Neural cell (in vitro differentiated cells): ENCODE measurements around the gene GCFC2. TPM values are rescaled to one million over a fixed set of nuclear protein-coding genes. Genes with fewer than 3 reads are reported as not detected.
A peak's percentile ranks its signal among the peaks of the same experiment; 100 is the strongest.

ENCODE experiments used
- H2AFZ ChIP-seq: fragments of 200-600, 300-800 bp; sonication (generic), shearing (Covaris generic); 2 replicates; pipeline ENCODE4 v1.6.0; 2014; ENCODE audit warnings: low read depth, mild to moderate bottlenecking, antibody characterized with exemption, low read length, moderate library complexity
- H3F3A ChIP-seq: fragments of 200-600 bp; shearing (Covaris generic); 2 replicates; pipeline ENCODE4 v1.6.1; 2016; ENCODE audit warnings: mild to moderate bottlenecking, moderate library complexity, mixed read lengths, antibody characterized with exemption, low read length; ENCODE audit not compliant: insufficient read depth, poor library complexity, severe bottlenecking
- H3K27ac ChIP-seq: fragments of 200-600, 300-800 bp; sonication (generic), shearing (Covaris generic); 2 replicates; pipeline ENCODE4 v1.5.1; 2014; ENCODE audit warnings: mild to moderate bottlenecking, low read length, moderate library complexity
- H3K27me3 ChIP-seq: fragments of 300-800, 200-600 bp; sonication (generic), shearing (Covaris generic); 2 replicates; pipeline ENCODE4 v1.6.0; 2014; ENCODE audit warnings: mild to moderate bottlenecking, low read depth, low read length, moderate library complexity; ENCODE audit not compliant: insufficient read depth
- H3K36me3 ChIP-seq: fragments of 300-800, 200-600 bp; sonication (generic), shearing (Covaris generic); 2 replicates; pipeline ENCODE4 v1.5.1; 2014; ENCODE audit warnings: mild to moderate bottlenecking, antibody characterized with exemption, low read length, moderate library complexity; ENCODE audit not compliant: insufficient read depth
- H3K4me2 ChIP-seq: fragments of 300-800, 200-600 bp; sonication (generic), shearing (Covaris generic); 2 replicates; pipeline ENCODE4 v1.6.0; 2014; ENCODE audit warnings: mild to moderate bottlenecking, low read length
- H3K4me3 ChIP-seq: fragments of 300-800, 200-600 bp; sonication (generic), shearing (Covaris generic); 2 replicates; pipeline ENCODE4 v1.5.1; 2014; ENCODE audit warnings: mild to moderate bottlenecking, low read length, moderate library complexity
- H3K79me2 ChIP-seq: fragments of 200-600 bp; shearing (Covaris generic); replicated peaks from 2 replicates; pipeline ENCODE4 v1.6.0; 2014; ENCODE audit warnings: mild to moderate bottlenecking, low read length, moderate library complexity; ENCODE audit not compliant: insufficient read depth
- H3K9ac ChIP-seq: fragments of 300-800, 200-600 bp; sonication (generic), shearing (Covaris generic); 2 replicates; pipeline ENCODE4 v1.6.1; 2016; ENCODE audit warnings: mild to moderate bottlenecking, low read length, mixed read lengths
- H3K9me2 ChIP-seq: fragments of 200-600 bp; shearing (Covaris generic); 2 replicates; pipeline ENCODE4 v1.6.1; 2016; ENCODE audit warnings: mild to moderate bottlenecking, low read length, mixed read lengths; ENCODE audit not compliant: insufficient read depth
- H3K9me3 ChIP-seq: fragments of 200-600, 300-800 bp; sonication (generic), shearing (Covaris generic); 2 replicates; pipeline ENCODE4 v1.6.1; 2016; ENCODE audit warnings: mild to moderate bottlenecking, mixed run types, low read length, moderate library complexity, mixed read lengths
- H4K20me1 ChIP-seq: fragments of 200-600 bp; shearing (Covaris generic); 2 replicates; pipeline ENCODE4 v1.6.1; 2016; ENCODE audit warnings: mild to moderate bottlenecking, mixed run types; ENCODE audit not compliant: insufficient read depth
- EP300 ChIP-seq: fragments of 450-650 bp; conservative IDR thresholded peaks from 2 replicates; pipeline ENCODE4 v1.6.1; 2014; ENCODE audit warnings: antibody characterized with exemption, mild to moderate bottlenecking, moderate library complexity; ENCODE audit not compliant: poor library complexity, severe bottlenecking
- EZH2 ChIP-seq: fragments of 200-600, 300-800 bp; shearing (Covaris generic), sonication (generic); IDR thresholded peaks from 2 replicates; pipeline ENCODE4 v1.6.1; 2014; ENCODE audit warnings: antibody characterized with exemption, low read length, borderline replicate concordance, mild to moderate bottlenecking; ENCODE audit not compliant: insufficient read depth, poor library complexity, severe bottlenecking
- MXI1 ChIP-seq: fragments of 450-650 bp; conservative IDR thresholded peaks from 2 replicates; pipeline ENCODE4 v1.6.1; 2014; ENCODE audit warnings: antibody characterized with exemption, mild to moderate bottlenecking; ENCODE audit not compliant: poor library complexity, severe bottlenecking
- POLR2AphosphoS5 ChIP-seq: IDR thresholded peaks from 2 replicates; pipeline ENCODE4 v1.6.1; 2012
- RAD21 ChIP-seq: fragments of 450-650 bp; conservative IDR thresholded peaks from 2 replicates; pipeline ENCODE4 v1.6.1; 2014; ENCODE audit warnings: antibody characterized with exemption, mild to moderate bottlenecking, moderate library complexity
- REST ChIP-seq: IDR thresholded peaks from 2 replicates; pipeline ENCODE4 v1.6.1; 2012; ENCODE audit warnings: borderline replicate concordance
- SMC3 ChIP-seq: fragments of 450-650 bp; conservative IDR thresholded peaks from 2 replicates; pipeline ENCODE4 v1.6.1; 2014; ENCODE audit warnings: antibody characterized with exemption, mild to moderate bottlenecking, moderate library complexity; ENCODE audit not compliant: poor library complexity
- TAF1 ChIP-seq: IDR thresholded peaks from 2 replicates; pipeline ENCODE4 v1.6.1; 2012; ENCODE audit warnings: low read depth
- polyA plus RNA-seq: library from polyadenylated mRNA; depleted of rRNA; stranded (reverse); fragments of >200 nt; gene quantifications from 2 replicates; pipeline ENCODE4 v1.2.3, GENCODE V29; 2014
- TF ChIP-seq, protein P1 (sequence below): fragments of 450-650 bp; IDR thresholded peaks from 2 replicates; pipeline ENCODE4 v1.5.1; 2014; ENCODE audit warnings: antibody characterized with exemption, mild to moderate bottlenecking, moderate library complexity; ENCODE audit not compliant: poor library complexity, severe bottlenecking

GCFC2 gene
- polyA plus RNA-seq, 1 donor from 2014 or later = 2.5 TPM

GRCh38 chr2:75654012-75654411, 56.7 kb downstream of the GCFC2 start:
- H2AFZ ChIP-seq = no peak overlapping the region
- no peak for TF ChIP-seq TAF1
- TF ChIP-seq, protein P1, sequence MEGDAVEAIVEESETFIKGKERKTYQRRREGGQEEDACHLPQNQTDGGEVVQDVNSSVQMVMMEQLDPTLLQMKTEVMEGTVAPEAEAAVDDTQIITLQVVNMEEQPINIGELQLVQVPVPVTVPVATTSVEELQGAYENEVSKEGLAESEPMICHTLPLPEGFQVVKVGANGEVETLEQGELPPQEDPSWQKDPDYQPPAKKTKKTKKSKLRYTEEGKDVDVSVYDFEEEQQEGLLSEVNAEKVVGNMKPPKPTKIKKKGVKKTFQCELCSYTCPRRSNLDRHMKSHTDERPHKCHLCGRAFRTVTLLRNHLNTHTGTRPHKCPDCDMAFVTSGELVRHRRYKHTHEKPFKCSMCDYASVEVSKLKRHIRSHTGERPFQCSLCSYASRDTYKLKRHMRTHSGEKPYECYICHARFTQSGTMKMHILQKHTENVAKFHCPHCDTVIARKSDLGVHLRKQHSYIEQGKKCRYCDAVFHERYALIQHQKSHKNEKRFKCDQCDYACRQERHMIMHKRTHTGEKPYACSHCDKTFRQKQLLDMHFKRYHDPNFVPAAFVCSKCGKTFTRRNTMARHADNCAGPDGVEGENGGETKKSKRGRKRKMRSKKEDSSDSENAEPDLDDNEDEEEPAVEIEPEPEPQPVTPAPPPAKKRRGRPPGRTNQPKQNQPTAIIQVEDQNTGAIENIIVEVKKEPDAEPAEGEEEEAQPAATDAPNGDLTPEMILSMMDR = no peak
- no peak for TF ChIP-seq EZH2
- TF ChIP-seq MXI1 = no peak
- TF ChIP-seq RAD21 = no peak
- no peak for TF ChIP-seq POLR2AphosphoS5
- no peak for TF ChIP-seq EP300
- TF ChIP-seq REST = no peak
- TF ChIP-seq SMC3 = no peak
- H3K36me3 ChIP-seq = peaks cover 24% of the 10 kb centered on the region
- H3K79me2 ChIP-seq = no peaks in the 10 kb centered on the region
- H3K27ac ChIP-seq = no peak overlapping the region
- no peak overlapping the region for H3K4me2 ChIP-seq
- no peaks in the 10 kb centered on the region for H3K9me2 ChIP-seq
- no peaks in the 10 kb centered on the region for H3F3A ChIP-seq
- no peaks in the 10 kb centered on the region for H3K27me3 ChIP-seq
- H3K4me3 ChIP-seq = no peak overlapping the region
- H3K9me3 ChIP-seq = no peaks in the 10 kb centered on the region
- no peaks in the 10 kb centered on the region for H4K20me1 ChIP-seq
- no peak overlapping the region for H3K9ac ChIP-seq

- Histone ChIP-seq H3K4me3 (peak overlapping the region; percentile 81), H4K20me1 (no peaks in the 10 kb centered on the region), H3K4me2 (peak overlapping the region; percentile 99), H3K9me2 (no peaks in the 10 kb centered on the region), H3K79me2 (peaks cover 14% of the 10 kb centered on the region), H3F3A (no peaks in the 10 kb centered on the region), H2AFZ (no peak overlapping the region), H3K9me3 (no peaks in the 10 kb centered on the region), H3K9ac (peak overlapping the region; percentile 85), H3K36me3 (peaks cover 5% of the 10 kb centered on the region), H3K27me3 (no peaks in the 10 kb centered on the region), H3K27ac (no peak overlapping the region)
- no peak for TF ChIP-seq EZH2
- no peak for TF ChIP-seq RAD21
- no peak for TF ChIP-seq SMC3
- no peak for TF ChIP-seq REST
- TF ChIP-seq EP300 = no peak
- TF ChIP-seq POLR2AphosphoS5 = no peak
- TF ChIP-seq, protein P1 = no peak
- no peak for TF ChIP-seq TAF1
- TF ChIP-seq MXI1 = no peak
Measured at GRCh38 chr2:75647771-75648170, 62.9 kb downstream of the GCFC2 start.
